ENCODE data around the gene MMS22L. TPM values are rescaled to one million over a fixed set of nuclear protein-coding genes. Genes with fewer than 3 reads are reported as not detected.

The MMS22L gene
- 14.3 and 16.2 TPM in 2 replicates for total RNA-seq

GRCh38 chr6:97282726-97283617 lies at the start of gene MMS22L:
Gene MMS22L (minus strand): TSS chr6:97283216. CDS start chr6:97282477, 739 bp downstream.

